Endodermal cell (in vitro differentiated cells): Measurements from ENCODE around the gene LSM3. TPM values are rescaled to one million over a fixed set of nuclear protein-coding genes. Genes with fewer than 3 reads are reported as not detected.

Experiments
- DNase-seq: peaks from one replicate; pipeline ENCODE4 v3.0.0-alpha.2; 2017
- H3K27ac ChIP-seq: 2 replicates; pipeline ENCODE4 v1.5.1; 2013; ENCODE audit warnings: mild to moderate bottlenecking, low read depth, low read length, moderate library complexity
- H3K27me3 ChIP-seq: 2 replicates; pipeline ENCODE4 v1.6.1; 2013; ENCODE audit warnings: mild to moderate bottlenecking, low read length, moderate library complexity; ENCODE audit not compliant: insufficient read depth, control insufficient read depth, poor library complexity, severe bottlenecking
- H3K36me3 ChIP-seq: 2 replicates; pipeline ENCODE4 v1.7.0; 2013; ENCODE audit warnings: mild to moderate bottlenecking, low read length, moderate library complexity; ENCODE audit not compliant: control insufficient read depth, insufficient read depth
- H3K4me1 ChIP-seq: one replicate; pipeline ENCODE4 v1.7.0; 2013; ENCODE audit warnings: low read length; ENCODE audit not compliant: control insufficient read depth, insufficient read depth
- H3K4me3 ChIP-seq: 2 replicates; pipeline ENCODE4 v1.5.1; 2013; ENCODE audit warnings: mild to moderate bottlenecking, low read length, moderate library complexity
- H3K9ac ChIP-seq: 2 replicates; pipeline ENCODE4 v1.6.1; 2013; ENCODE audit warnings: mild to moderate bottlenecking, low read length, moderate library complexity; ENCODE audit not compliant: poor library complexity, severe bottlenecking; ENCODE audit errors: extremely low read depth
- H3K9me3 ChIP-seq: 2 replicates; pipeline ENCODE4 v1.6.1; 2013; ENCODE audit warnings: mild to moderate bottlenecking, low read length, moderate library complexity; ENCODE audit not compliant: control insufficient read depth
- H3K27ac Mint-ChIP-seq: 2 replicates; pipeline ENCODE4 v1.8.0; 2020; ENCODE audit warnings: mixed read lengths
- H3K27me3 Mint-ChIP-seq: 2 replicates; pipeline ENCODE4 v1.8.0; 2021; ENCODE audit warnings: mild to moderate bottlenecking, mixed read lengths; ENCODE audit not compliant: insufficient read depth
- H3K36me3 Mint-ChIP-seq: 2 replicates; pipeline ENCODE4 v1.8.0; 2020; ENCODE audit warnings: low read depth, mixed read lengths
- H3K4me1 Mint-ChIP-seq: 2 replicates; pipeline ENCODE4 v1.8.0; 2020; ENCODE audit warnings: mixed read lengths
- H3K4me3 Mint-ChIP-seq: 2 replicates; pipeline ENCODE4 v1.8.0; 2020; ENCODE audit warnings: mild to moderate bottlenecking, moderate library complexity, mixed read lengths
- H3K9me3 Mint-ChIP-seq: 2 replicates; pipeline ENCODE4 v1.8.0; 2020; ENCODE audit warnings: mild to moderate bottlenecking, mixed read lengths
- WGBS, 2 experiments: methylation state at CpG; one replicate each; pipeline versions ENCODE4 v1.1.5 to v1.1.7; 2013; ENCODE audit warnings: missing lambda C conversion rate in 2 of 2, mixed read lengths in 1 of 2; ENCODE audit not compliant: insufficient coverage in 1 of 2, insufficient read length in 1 of 2; 5-methylcytosine and 5-hydroxymethylcytosine counted together
- total RNA-seq, 2 donors: library from RNA; stranded (reverse); fragmentation: NEBNext Ultra II Directional in 1 of 2; extraction: Animal tissue kit (Norgen Biotek cat#: 25700) in 1 of 2; gene quantifications; 2 replicates in 1 of 2; 3 replicates in 1 of 2; pipeline ENCODE4 v1.2.1, GENCODE V29; 2021
- TF ChIP-seq, protein P1 (sequence below): fragments of 200-600 bp; sonication (generic); conservative IDR thresholded peaks from 2 replicates; pipeline ENCODE4 v1.5.0; 2021; ENCODE audit warnings: antibody characterized with exemption, mild to moderate bottlenecking

The LSM3 gene
- total RNA-seq, 2 donors from 2014 or later, result 18.1 to 19.7 TPM

GRCh38 chr3:14144423-14145075 is 34.1 kb upstream of the LSM3 start:
- Histone ChIP-seq H3K36me3 (peaks cover 61% of the 10 kb centered on the region), H3K4me3 (no peak overlapping the region), H3K27me3 (no peaks in the 10 kb centered on the region), H3K4me1 (peaks cover 10% of the 10 kb centered on the region), H3K9ac (peak overlapping the region; percentile 42), H3K27ac (peak overlapping the region; percentile 85), H3K9me3 (no peaks in the 10 kb centered on the region)
- TF ChIP-seq, protein P1, sequence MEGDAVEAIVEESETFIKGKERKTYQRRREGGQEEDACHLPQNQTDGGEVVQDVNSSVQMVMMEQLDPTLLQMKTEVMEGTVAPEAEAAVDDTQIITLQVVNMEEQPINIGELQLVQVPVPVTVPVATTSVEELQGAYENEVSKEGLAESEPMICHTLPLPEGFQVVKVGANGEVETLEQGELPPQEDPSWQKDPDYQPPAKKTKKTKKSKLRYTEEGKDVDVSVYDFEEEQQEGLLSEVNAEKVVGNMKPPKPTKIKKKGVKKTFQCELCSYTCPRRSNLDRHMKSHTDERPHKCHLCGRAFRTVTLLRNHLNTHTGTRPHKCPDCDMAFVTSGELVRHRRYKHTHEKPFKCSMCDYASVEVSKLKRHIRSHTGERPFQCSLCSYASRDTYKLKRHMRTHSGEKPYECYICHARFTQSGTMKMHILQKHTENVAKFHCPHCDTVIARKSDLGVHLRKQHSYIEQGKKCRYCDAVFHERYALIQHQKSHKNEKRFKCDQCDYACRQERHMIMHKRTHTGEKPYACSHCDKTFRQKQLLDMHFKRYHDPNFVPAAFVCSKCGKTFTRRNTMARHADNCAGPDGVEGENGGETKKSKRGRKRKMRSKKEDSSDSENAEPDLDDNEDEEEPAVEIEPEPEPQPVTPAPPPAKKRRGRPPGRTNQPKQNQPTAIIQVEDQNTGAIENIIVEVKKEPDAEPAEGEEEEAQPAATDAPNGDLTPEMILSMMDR, result no peak
- Mint-ChIP-seq H3K27ac (peak overlapping the region; percentile 96), H3K36me3 (peaks cover 50% of the 10 kb centered on the region), H3K9me3 (no peaks in the 10 kb centered on the region), H3K27me3 (no peaks in the 10 kb centered on the region), H3K4me3 (no peak overlapping the region), H3K4me1 (peaks cover 17% of the 10 kb centered on the region)
- 27 to 58% methylated on average over 3 to 7 of the region's 7 CpGs for WGBS, 2 experiments
- DNase-seq, result peak; percentile 86

GRCh38 chr3:14145236-14145635 is 33.4 kb upstream of the LSM3 start:
- Mint-ChIP-seq H3K4me1 (peaks cover 17% of the 10 kb centered on the region), H3K27ac (peak overlapping the region; percentile 71)

GRCh38 chr3:14145670-14146380 is 32.8 kb upstream of the LSM3 start:
- Histone ChIP-seq H3K4me1 (peaks cover 10% of the 10 kb centered on the region), H3K9ac (no peak overlapping the region), H3K27ac (peak overlapping the region; percentile 85), H3K9me3 (no peaks in the 10 kb centered on the region), H3K36me3 (peaks cover 48% of the 10 kb centered on the region), H3K4me3 (no peak overlapping the region), H3K27me3 (no peaks in the 10 kb centered on the region)
- peak; percentile 56 for DNase-seq
- TF ChIP-seq, protein P1, result peak; percentile 45
- H3K4me3 Mint-ChIP-seq, result no peak overlapping the region
- WGBS, 2 experiments, result 89 to 92% methylated on average over 6 to 10 of the region's 10 CpGs
- peaks cover 46% of the 10 kb centered on the region for H3K36me3 Mint-ChIP-seq
- H3K4me1 Mint-ChIP-seq, result peaks cover 17% of the 10 kb centered on the region
- peak overlapping the region; percentile 77 for H3K27ac Mint-ChIP-seq
- no peaks in the 10 kb centered on the region for H3K27me3 Mint-ChIP-seq
- H3K9me3 Mint-ChIP-seq, result no peaks in the 10 kb centered on the region

More at GRCh38 chr3:14145236-14145635, 33.4 kb upstream of the LSM3 start:
- Mint-ChIP-seq H3K27me3 (no peaks in the 10 kb centered on the region), H3K36me3 (peaks cover 44% of the 10 kb centered on the region), H3K4me3 (no peak overlapping the region), H3K9me3 (no peaks in the 10 kb centered on the region)
- no peak overlapping the region for H3K4me3 ChIP-seq
- peak overlapping the region; percentile 42 for H3K9ac ChIP-seq
- peak; percentile 56 for DNase-seq
- 93 to 96% methylated on average over 5 to 9 of the region's 9 CpGs for WGBS, 2 experiments
- H3K27me3 ChIP-seq, result no peaks in the 10 kb centered on the region
- TF ChIP-seq, protein P1, result no peak
- H3K36me3 ChIP-seq, result peaks cover 54% of the 10 kb centered on the region
- H3K27ac ChIP-seq, result peak overlapping the region; percentile 85
- peaks cover 10% of the 10 kb centered on the region for H3K4me1 ChIP-seq
- no peaks in the 10 kb centered on the region for H3K9me3 ChIP-seq
